Ovary (tissue), 9 donors: Measurements from ENCODE around the gene CNEP1R1. TPM values are rescaled to one million over a fixed set of nuclear protein-coding genes. Genes with fewer than 3 reads are reported as not detected.

Source experiments
- DNase-seq, 5 donors: peaks; one replicate each; pipeline ENCODE4 v3.0.0-alpha.2; 2019 to 2020
- H3K27ac ChIP-seq, 2 donors: fragments of 200-600 bp; one replicate each; pipeline versions ENCODE4 v1.5.1 to v1.8.0; 2019 to 2022
- H3K27me3 ChIP-seq: fragments of 200-600 bp; one replicate; pipeline ENCODE4 v1.8.0; 2022
- H3K36me3 ChIP-seq: fragments of 200-600 bp; sonication (generic); one replicate; pipeline ENCODE4 v1.5.1; 2019
- H3K4me1 ChIP-seq: one replicate; pipeline ENCODE4 v1.8.1; 2013; ENCODE audit warnings: mild to moderate bottlenecking, moderate library complexity; ENCODE audit not compliant: insufficient read depth
- H3K4me3 ChIP-seq: fragments of 200-600 bp; sonication (generic); one replicate; pipeline ENCODE4 v1.5.1; 2017
- H3K9me3 ChIP-seq, 2 donors: fragments of 200-600 bp in 1 of 2; sonication (generic) in 1 of 2; one replicate each; pipeline versions ENCODE4 v1.5.1 to v1.8.1; 2013 to 2019; ENCODE audit warnings: mild to moderate bottlenecking in 1 of 2, moderate library complexity in 1 of 2
- EP300 ChIP-seq: sonication (generic); formaldehyde crosslinking; IDR thresholded peaks from one replicate; pipeline ENCODE4 v1.6.1; 2017; ENCODE audit warnings: antibody characterized with exemption
- POLR2A ChIP-seq: fragments of 450-650 bp; IDR thresholded peaks from one replicate; pipeline ENCODE4 v1.6.1; 2017; ENCODE audit warnings: antibody characterized with exemption, mild to moderate bottlenecking, moderate library complexity
- WGBS, 3 donors: extraction: QIAGEN DNeasy Blood & Tissue Kit in 1 of 3; methylation state at CpG; one replicate each; pipeline versions ENCODE4 v1.1.5 to v1.1.7; 2013 to 2017; 5-methylcytosine and 5-hydroxymethylcytosine counted together
- intact Hi-C, 4 donors: fragments of 100-400 bp; cut with DNase I; formaldehyde crosslinking; loops; one replicate each; pipeline versions ENCODE4 v1.11.0 to v1.15.1; 2022 to 2023
- polyA plus RNA-seq, 2 donors: library from polyadenylated mRNA; stranded (reverse); fragments of 200-250 nt in 1 of 2; fragments of 350-450 nt in 1 of 2; fragmentation: Illumina TruSeq in 1 of 2; extraction: RNeasy Lipid Tissue Mini Kit (QIAGEN cat#74804) in 1 of 2; gene quantifications; one replicate each; pipeline ENCODE4 v1.2.3, GENCODE V29; 2013 to 2014
- total RNA-seq, 7 donors: library from RNA; depleted of rRNA in 2 of 7; stranded (reverse); fragments of >200 nt in 2 of 7; fragmentation: NEBNext Ultra II Directional in 3 of 7; extraction: Animal tissue kit (Norgen Biotek cat#: 25700) in 3 of 7; gene quantifications; one replicate each; pipeline versions ENCODE4 v1.1.0 to v1.2.4, GENCODE V29; 2016 to 2023
- TF ChIP-seq, protein P1 (sequence below), 3 donors: fragments of 450-650 bp in 2 of 3; fragments of 200-600 bp in 1 of 3; IDR thresholded peaks; one replicate each; pipeline versions ENCODE4 v1.5.1 to v1.8.0; 2016 to 2022; ENCODE audit warnings: antibody characterized with exemption in 3 of 3, mild to moderate bottlenecking in 1 of 3
- donor health status: DM: no; HTN: no; CAD: no; lungs with moderate emphysema.
- donor health status: DM: no; HTN: no; CAD: no.
- donor health status: Bipolar disorder and iron deficiency.
- donor health status: DM: yes; HTN: yes; CAD: no.
- donor health status: DM: no; HTN: no; CAD: no.
- donor health status: DM: yes; HTN: yes; CAD: no.

CNEP1R1 gene
- total and polyA plus RNA-seq, 9 donors: 8.3 to 19.0 (median 13.3) TPM

DNA sequence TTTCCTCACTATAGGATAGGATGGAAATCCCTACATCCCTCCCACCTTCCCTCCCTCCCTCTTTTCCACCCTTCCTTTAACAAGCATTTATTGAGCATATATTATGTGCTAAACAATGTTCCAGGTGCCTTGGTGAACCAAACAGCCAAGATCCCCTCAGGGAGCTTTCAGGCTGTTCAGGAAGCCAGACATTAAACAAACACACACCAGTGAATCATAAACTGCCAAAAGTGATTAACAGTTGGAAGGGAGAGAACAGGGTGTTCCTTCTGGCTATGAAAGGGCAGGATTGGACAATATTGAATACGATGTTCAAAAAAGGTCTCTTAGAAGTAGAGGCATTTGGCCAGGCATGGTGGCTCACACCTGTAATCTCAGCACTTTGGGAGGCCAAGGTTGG lies 22.8 kb upstream of the CNEP1R1 start:
- H3K27ac ChIP-seq: no peak overlapping the region
- H3K4me3 ChIP-seq: no peak overlapping the region
- intact Hi-C loops: no loop called here
- H3K27me3 ChIP-seq: no peaks in the 10 kb centered on the region
- no peaks in the 10 kb centered on the region for H3K9me3 ChIP-seq
- 67 to 80% (median 75%) methylated on average over 1 of the region's 1 CpG for WGBS, 3 donors
- no peaks in the 10 kb centered on the region for H3K36me3 ChIP-seq
- no peak for DNase-seq
- TF ChIP-seq, protein P1, sequence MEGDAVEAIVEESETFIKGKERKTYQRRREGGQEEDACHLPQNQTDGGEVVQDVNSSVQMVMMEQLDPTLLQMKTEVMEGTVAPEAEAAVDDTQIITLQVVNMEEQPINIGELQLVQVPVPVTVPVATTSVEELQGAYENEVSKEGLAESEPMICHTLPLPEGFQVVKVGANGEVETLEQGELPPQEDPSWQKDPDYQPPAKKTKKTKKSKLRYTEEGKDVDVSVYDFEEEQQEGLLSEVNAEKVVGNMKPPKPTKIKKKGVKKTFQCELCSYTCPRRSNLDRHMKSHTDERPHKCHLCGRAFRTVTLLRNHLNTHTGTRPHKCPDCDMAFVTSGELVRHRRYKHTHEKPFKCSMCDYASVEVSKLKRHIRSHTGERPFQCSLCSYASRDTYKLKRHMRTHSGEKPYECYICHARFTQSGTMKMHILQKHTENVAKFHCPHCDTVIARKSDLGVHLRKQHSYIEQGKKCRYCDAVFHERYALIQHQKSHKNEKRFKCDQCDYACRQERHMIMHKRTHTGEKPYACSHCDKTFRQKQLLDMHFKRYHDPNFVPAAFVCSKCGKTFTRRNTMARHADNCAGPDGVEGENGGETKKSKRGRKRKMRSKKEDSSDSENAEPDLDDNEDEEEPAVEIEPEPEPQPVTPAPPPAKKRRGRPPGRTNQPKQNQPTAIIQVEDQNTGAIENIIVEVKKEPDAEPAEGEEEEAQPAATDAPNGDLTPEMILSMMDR (IDR thresholded peaks at IDR 0.05): no peak
- no peak for TF ChIP-seq POLR2A
- TF ChIP-seq EP300: no peak
- H3K4me1 ChIP-seq: no peaks in the 10 kb centered on the region

DNA sequence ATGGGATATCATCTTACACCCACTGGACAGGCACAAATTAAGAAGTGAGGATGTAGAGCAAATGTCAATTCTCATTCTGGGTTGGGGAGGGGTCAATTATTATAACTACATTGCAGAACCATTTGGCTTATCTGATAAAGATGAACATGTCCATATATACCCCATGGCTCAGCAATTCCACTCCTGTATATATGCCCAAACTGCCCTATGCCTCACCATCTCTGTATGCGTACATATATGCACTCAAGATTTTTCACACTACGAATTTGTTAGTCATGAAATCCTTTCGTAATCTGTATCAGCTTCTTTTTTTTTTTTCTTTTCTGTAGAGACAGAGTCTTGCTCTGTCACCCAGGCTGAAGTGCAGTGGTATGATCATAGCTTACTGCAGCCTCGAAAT lies 20.8 kb upstream of the CNEP1R1 start:
- TF ChIP-seq POLR2A (no peak), EP300 (no peak)
- H3K4me1 ChIP-seq: no peaks in the 10 kb centered on the region
- H3K4me3 ChIP-seq: no peak overlapping the region
- H3K27ac ChIP-seq: no peak overlapping the region
- no peaks in the 10 kb centered on the region for H3K9me3 ChIP-seq
- intact Hi-C loops: no loop called here
- no peaks in the 10 kb centered on the region for H3K27me3 ChIP-seq
- H3K36me3 ChIP-seq: no peaks in the 10 kb centered on the region
- WGBS, 3 donors: 77 to 87% (median 84%) methylated on average over 4 of the region's 4 CpGs
- no peak for DNase-seq

DNA sequence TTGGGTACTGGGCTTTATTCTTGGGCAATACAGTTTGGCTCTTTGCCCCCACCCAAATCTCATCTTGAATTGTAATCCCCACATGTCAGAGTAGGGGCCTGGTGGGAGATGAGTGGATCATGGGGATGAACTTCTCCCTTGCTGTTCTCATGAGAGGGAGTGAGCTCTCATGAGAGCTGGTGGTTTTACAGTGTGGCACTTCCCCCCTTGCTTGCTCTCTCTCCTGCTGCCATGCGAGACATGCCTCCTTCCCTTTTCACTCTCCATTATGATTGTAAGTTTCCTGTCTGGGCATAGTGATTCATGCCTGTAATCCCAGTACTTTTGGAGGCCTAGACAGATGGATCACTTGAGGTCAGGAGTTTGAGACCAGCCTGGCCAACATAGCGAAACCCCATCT lies 18.1 kb upstream of the CNEP1R1 start:
- H3K9me3 ChIP-seq: no peaks in the 10 kb centered on the region
- H3K27me3 ChIP-seq: no peaks in the 10 kb centered on the region
- no peak overlapping the region for H3K27ac ChIP-seq
- no peaks in the 10 kb centered on the region for H3K4me1 ChIP-seq
- intact Hi-C loops: no loop called here
- DNase-seq: no peak
- 87 to 88% (median 88%) methylated on average over 2 of the region's 2 CpGs for WGBS, 3 donors
- H3K4me3 ChIP-seq: no peak overlapping the region
- H3K36me3 ChIP-seq: no peaks in the 10 kb centered on the region
- no peak for TF ChIP-seq POLR2A
- no peak for TF ChIP-seq EP300
- TF ChIP-seq, protein P1 (IDR thresholded peaks at IDR 0.05): no peak

DNA sequence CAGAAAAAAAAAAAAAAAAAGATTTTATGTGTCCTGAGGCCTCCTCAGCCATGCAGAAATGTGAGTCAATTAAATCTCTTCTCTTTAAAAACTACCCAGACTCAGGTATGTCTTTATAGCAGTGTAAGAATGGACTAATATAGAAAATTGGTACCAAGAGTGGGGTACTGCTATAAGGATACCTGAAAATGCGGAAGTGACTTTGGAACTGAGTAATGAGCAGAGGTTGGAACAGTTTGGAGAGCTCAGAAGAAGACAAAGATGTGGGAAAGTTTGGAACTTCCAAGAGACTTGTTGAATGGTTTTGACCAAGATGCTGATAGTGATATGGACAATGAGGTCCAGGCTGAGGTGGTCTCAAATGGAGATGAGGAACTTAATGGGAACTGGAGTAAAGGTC lies 17.3 kb upstream of the CNEP1R1 start:
- no peaks in the 10 kb centered on the region for H3K9me3 ChIP-seq
- TF ChIP-seq EP300 (no peak), POLR2A (no peak)
- TF ChIP-seq, protein P1 (IDR thresholded peaks at IDR 0.05): no peak
- no peak for DNase-seq
- no peaks in the 10 kb centered on the region for H3K27me3 ChIP-seq
- H3K36me3 ChIP-seq: no peaks in the 10 kb centered on the region
- 96 to 100% (median 100%) methylated on average over 1 of the region's 1 CpG for WGBS, 3 donors
- no peak overlapping the region for H3K27ac ChIP-seq
- no peak overlapping the region for H3K4me3 ChIP-seq
- intact Hi-C loops: no loop called here
- no peaks in the 10 kb centered on the region for H3K4me1 ChIP-seq

DNA sequence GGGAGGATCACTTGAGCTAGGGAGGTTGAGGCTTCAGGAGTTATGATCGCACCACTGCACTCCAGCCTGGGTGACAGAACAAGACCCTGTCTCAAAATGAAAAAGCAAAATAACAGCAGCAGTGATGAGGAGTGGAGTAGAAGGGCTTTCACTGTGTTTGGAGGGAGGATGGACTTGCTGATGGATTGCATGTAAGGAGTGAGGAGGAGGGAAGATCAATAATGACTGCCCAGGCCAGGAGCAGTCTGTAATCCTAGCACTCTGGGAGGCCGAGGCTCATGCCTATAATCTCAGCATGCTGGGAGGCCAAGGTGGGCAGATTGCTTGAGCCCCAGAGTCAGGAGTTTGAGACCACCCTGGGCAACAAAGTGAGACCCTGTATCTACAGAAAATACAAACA lies 14.8 kb upstream of the CNEP1R1 start:
- TF ChIP-seq EP300 (no peak), POLR2A (no peak)
- TF ChIP-seq, protein P1 (IDR thresholded peaks at IDR 0.05): no peak
- no peak overlapping the region for H3K4me3 ChIP-seq
- no peak overlapping the region for H3K27ac ChIP-seq
- H3K36me3 ChIP-seq: no peaks in the 10 kb centered on the region
- WGBS, 3 donors: 78 to 94% (median 87%) methylated on average over 2 of the region's 2 CpGs
- H3K27me3 ChIP-seq: no peaks in the 10 kb centered on the region
- no peaks in the 10 kb centered on the region for H3K4me1 ChIP-seq
- intact Hi-C loops: no loop called here
- no peaks in the 10 kb centered on the region for H3K9me3 ChIP-seq
- DNase-seq: no peak
